Esophagus muscularis mucosa (tissue), 3 donors: ENCODE measurements around the gene NPY1R.

Source experiments
- CTCF ChIP-seq, 3 experiments: fragments of 200-600 bp in 2 of 3; fragments of 450-650 bp in 1 of 3; sonication (generic) in 2 of 3; IDR thresholded peaks; one replicate each; pipeline ENCODE4 v1.5.1; 2017 to 2019; ENCODE audit warnings: antibody characterized with exemption in 3 of 3, mild to moderate bottlenecking in 2 of 3, moderate library complexity in 1 of 3
- POLR2A ChIP-seq: fragments of 450-650 bp; IDR thresholded peaks from one replicate; pipeline ENCODE4 v1.6.1; 2017; ENCODE audit warnings: antibody characterized with exemption, moderate library complexity, mild to moderate bottlenecking, low read depth
- POLR2AphosphoS5 ChIP-seq, 2 donors: sonication (generic); formaldehyde crosslinking; IDR thresholded peaks; one replicate each; pipeline ENCODE4 v1.6.1; 2017; ENCODE audit warnings: antibody characterized with exemption in 2 of 2

DNA sequence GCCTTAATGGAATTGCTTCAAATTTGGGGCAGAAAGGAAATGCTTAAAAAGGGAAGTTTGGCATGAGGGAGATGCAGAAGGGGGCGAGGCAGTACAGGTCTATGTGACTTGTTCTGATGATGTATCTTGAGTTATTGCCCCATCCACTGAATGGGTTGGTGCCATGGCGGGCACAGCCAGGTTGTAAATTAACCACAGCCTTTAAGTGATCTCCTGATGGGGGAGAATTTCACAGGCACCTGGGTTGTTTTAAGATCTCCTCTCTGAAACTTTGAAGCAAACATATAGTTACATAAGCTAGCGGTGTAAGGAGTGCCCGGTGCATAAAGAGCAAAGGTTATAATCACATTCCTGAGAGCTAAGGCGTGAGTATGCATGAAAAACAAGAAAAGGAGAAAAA lies 48.3 kb upstream of the NPY1R start:
- TF ChIP-seq CTCF (IDR thresholded peaks at IDR 0.05) (no peak), POLR2A (no peak), POLR2AphosphoS5 (IDR thresholded peaks at IDR 0.05) (no peak)
